Panc1 (cell line): ENCODE measurements around the gene HMCN2.

Experiments
- POLR2AphosphoS5 ChIP-seq: IDR thresholded peaks from 2 replicates; pipeline ENCODE4 v1.6.1; 2012; ENCODE audit warnings: mild to moderate bottlenecking, low read depth, low read length, moderate library complexity
- SIN3A ChIP-seq: IDR thresholded peaks from 2 replicates; pipeline ENCODE4 v1.6.1; 2012; ENCODE audit warnings: low read depth, mild to moderate bottlenecking, low read length, moderate library complexity, borderline replicate concordance; ENCODE audit not compliant: insufficient read depth
- TCF7L2 ChIP-seq: IDR thresholded peaks from 2 replicates; pipeline ENCODE4 v1.6.1; 2011; ENCODE audit warnings: mild to moderate bottlenecking, low read depth, low read length, inconsistent platforms
- TF ChIP-seq, protein P1 (sequence below): fragments of 450-650 bp; IDR thresholded peaks from 2 replicates; pipeline ENCODE4 v1.5.1; 2017; ENCODE audit warnings: mild to moderate bottlenecking
- TF ChIP-seq, protein P2 (sequence below), 2 experiments: IDR thresholded peaks; 2 replicates each; pipeline ENCODE4 v1.6.1; 2011 to 2012; ENCODE audit warnings: low read depth in 2 of 2, control low read depth in 1 of 2, low read length in 1 of 2, mild to moderate bottlenecking in 1 of 2, moderate library complexity in 1 of 2; ENCODE audit not compliant: insufficient read depth in 1 of 2

GRCh38 chr9:130244548-130245165 lies 20.9 kb upstream of the HMCN2 start:
- TF ChIP-seq POLR2AphosphoS5 (no peak), SIN3A (no peak), TCF7L2 (no peak)
- TF ChIP-seq, protein P1, sequence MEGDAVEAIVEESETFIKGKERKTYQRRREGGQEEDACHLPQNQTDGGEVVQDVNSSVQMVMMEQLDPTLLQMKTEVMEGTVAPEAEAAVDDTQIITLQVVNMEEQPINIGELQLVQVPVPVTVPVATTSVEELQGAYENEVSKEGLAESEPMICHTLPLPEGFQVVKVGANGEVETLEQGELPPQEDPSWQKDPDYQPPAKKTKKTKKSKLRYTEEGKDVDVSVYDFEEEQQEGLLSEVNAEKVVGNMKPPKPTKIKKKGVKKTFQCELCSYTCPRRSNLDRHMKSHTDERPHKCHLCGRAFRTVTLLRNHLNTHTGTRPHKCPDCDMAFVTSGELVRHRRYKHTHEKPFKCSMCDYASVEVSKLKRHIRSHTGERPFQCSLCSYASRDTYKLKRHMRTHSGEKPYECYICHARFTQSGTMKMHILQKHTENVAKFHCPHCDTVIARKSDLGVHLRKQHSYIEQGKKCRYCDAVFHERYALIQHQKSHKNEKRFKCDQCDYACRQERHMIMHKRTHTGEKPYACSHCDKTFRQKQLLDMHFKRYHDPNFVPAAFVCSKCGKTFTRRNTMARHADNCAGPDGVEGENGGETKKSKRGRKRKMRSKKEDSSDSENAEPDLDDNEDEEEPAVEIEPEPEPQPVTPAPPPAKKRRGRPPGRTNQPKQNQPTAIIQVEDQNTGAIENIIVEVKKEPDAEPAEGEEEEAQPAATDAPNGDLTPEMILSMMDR, result no peak
- TF ChIP-seq, protein P2, sequence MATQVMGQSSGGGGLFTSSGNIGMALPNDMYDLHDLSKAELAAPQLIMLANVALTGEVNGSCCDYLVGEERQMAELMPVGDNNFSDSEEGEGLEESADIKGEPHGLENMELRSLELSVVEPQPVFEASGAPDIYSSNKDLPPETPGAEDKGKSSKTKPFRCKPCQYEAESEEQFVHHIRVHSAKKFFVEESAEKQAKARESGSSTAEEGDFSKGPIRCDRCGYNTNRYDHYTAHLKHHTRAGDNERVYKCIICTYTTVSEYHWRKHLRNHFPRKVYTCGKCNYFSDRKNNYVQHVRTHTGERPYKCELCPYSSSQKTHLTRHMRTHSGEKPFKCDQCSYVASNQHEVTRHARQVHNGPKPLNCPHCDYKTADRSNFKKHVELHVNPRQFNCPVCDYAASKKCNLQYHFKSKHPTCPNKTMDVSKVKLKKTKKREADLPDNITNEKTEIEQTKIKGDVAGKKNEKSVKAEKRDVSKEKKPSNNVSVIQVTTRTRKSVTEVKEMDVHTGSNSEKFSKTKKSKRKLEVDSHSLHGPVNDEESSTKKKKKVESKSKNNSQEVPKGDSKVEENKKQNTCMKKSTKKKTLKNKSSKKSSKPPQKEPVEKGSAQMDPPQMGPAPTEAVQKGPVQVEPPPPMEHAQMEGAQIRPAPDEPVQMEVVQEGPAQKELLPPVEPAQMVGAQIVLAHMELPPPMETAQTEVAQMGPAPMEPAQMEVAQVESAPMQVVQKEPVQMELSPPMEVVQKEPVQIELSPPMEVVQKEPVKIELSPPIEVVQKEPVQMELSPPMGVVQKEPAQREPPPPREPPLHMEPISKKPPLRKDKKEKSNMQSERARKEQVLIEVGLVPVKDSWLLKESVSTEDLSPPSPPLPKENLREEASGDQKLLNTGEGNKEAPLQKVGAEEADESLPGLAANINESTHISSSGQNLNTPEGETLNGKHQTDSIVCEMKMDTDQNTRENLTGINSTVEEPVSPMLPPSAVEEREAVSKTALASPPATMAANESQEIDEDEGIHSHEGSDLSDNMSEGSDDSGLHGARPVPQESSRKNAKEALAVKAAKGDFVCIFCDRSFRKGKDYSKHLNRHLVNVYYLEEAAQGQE (IDR thresholded peaks at IDR 0.05; ENCODE audit: insufficient read depth in 1 of 2, low read depth in 2 of 2, low read length in 1 of 2), result no peak
